GM21367 (cell line): ENCODE measurements around the gene HSPD1.
A peak's percentile ranks its signal among the peaks of the same experiment; 100 is the strongest.

Experiments
- ATAC-seq: cut with Tn5 transposase; IDR thresholded peaks from one replicate; pipeline ENCODE4 v1.9.1; 2021; ENCODE audit not compliant: unreplicated experiment

The HSPD1 gene

GRCh38 chr2:197499594-197500502, at the start of gene HSPD1, which contains the start of gene HSPE1:
HSPD1 (minus strand) TSS chr2:197499840; CDS start chr2:197498848, 992 bp downstream.
HSPE1 (plus strand) TSS chr2:197500379; CDS start chr2:197500437, 58 bp downstream.
- ATAC-seq = peak; percentile 73

- ATAC-seq = no peak
These were observed 48.9 kb upstream of the HSPD1 start for GRCh38 chr2:197548582-197548981.

- ATAC-seq = no peak
These were observed 47.7 kb upstream of the HSPD1 start for GRCh38 chr2:197547163-197547900.

GRCh38 chr2:197543206-197543605, 43.6 kb upstream of the HSPD1 start:
- ATAC-seq = no peak

GRCh38 chr2:197539734-197540133, 40.1 kb upstream of the HSPD1 start:
- no peak for ATAC-seq

GRCh38 chr2:197538412-197538811, 38.8 kb upstream of the HSPD1 start:
- no peak for ATAC-seq

- no peak for ATAC-seq
These were observed 17.5 kb upstream of the HSPD1 start for GRCh38 chr2:197517150-197517549.

- peak; percentile 6 for ATAC-seq
These were observed 16.7 kb upstream of the HSPD1 start for GRCh38 chr2:197516393-197516761.

- peak; percentile 93 for ATAC-seq
These were observed 16.2 kb upstream of the HSPD1 start, which contains the start of gene MOB4 for GRCh38 chr2:197515739-197516392. MOB4 (plus strand) TSS chr2:197516066; CDS start chr2:197516087, 21 bp downstream.

GRCh38 chr2:197515315-197515738, 15.7 kb upstream of the HSPD1 start:
- no peak for ATAC-seq

- no peak for ATAC-seq
These were observed 15.1 kb upstream of the HSPD1 start for GRCh38 chr2:197514754-197515153.

GRCh38 chr2:197513915-197514314, 14.3 kb upstream of the HSPD1 start:
- no peak for ATAC-seq

- no peak for ATAC-seq
These were observed 7.0 kb upstream of the HSPD1 start for GRCh38 chr2:197506658-197507057.

GRCh38 chr2:197504512-197504911, 4.9 kb upstream of the HSPD1 start:
- no peak for ATAC-seq

- no peak for ATAC-seq
These were observed 4.4 kb upstream of the HSPD1 start for GRCh38 chr2:197504000-197504399.

- no peak for ATAC-seq
These were observed 3.0 kb upstream of the HSPD1 start for GRCh38 chr2:197502685-197503084.

GRCh38 chr2:197502201-197502600, 2.6 kb upstream of the HSPD1 start:
- ATAC-seq = no peak

- peak; percentile 10 for ATAC-seq
These were observed 977 bp upstream of the HSPD1 start for GRCh38 chr2:197500503-197501131.

GRCh38 chr2:197498937-197499593, 575 bp downstream of the HSPD1 start:
- ATAC-seq = peak; percentile 25

- no peak for ATAC-seq
These were observed 1.3 kb downstream of the HSPD1 start for GRCh38 chr2:197498235-197498936.
